ENCODE measurements around the gene RAB37.

GRCh38 chr17:74779501-74779900 is 42.4 kb downstream of the RAB37 start:
- TF ChIP-seq ARNT (IDR thresholded peaks at IDR 0.05) (no peak), L3MBTL2 (conservative IDR thresholded peaks at IDR 0.05) (no peak), NFRKB (IDR thresholded peaks at IDR 0.05) (no peak), SP1 (IDR thresholded peaks at IDR 0.05) (no peak), HDGF (IDR thresholded peaks at IDR 0.05; ENCODE audit: borderline replicate concordance) (no peak), ELF4 (IDR thresholded peaks at IDR 0.05) (no peak), FOXM1 (IDR thresholded peaks at IDR 0.05; ENCODE audit: borderline replicate concordance) (no peak), SUZ12 (IDR thresholded peaks at IDR 0.05) (no peak), TARDBP (IDR thresholded peaks at IDR 0.05) (no peak), BHLHE40 (IDR thresholded peaks at IDR 0.05; ENCODE audit: borderline replicate concordance) (no peak), ZNF384 (IDR thresholded peaks at IDR 0.05) (no peak)
- TF ChIP-seq, protein P1, sequence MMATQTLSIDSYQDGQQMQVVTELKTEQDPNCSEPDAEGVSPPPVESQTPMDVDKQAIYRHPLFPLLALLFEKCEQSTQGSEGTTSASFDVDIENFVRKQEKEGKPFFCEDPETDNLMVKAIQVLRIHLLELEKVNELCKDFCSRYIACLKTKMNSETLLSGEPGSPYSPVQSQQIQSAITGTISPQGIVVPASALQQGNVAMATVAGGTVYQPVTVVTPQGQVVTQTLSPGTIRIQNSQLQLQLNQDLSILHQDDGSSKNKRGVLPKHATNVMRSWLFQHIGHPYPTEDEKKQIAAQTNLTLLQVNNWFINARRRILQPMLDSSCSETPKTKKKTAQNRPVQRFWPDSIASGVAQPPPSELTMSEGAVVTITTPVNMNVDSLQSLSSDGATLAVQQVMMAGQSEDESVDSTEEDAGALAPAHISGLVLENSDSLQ (IDR thresholded peaks at IDR 0.05), result no peak
